Measurements from ENCODE around the gene COL1A2.

COL1A2 gene

GRCh38 chr7:94422827-94423460, 28.2 kb downstream of the COL1A2 start:
- no peak for DNase-seq (ENCODE audit: extremely low spot score)
- ChIA-PET POLR2A (no interaction called here), CTCF (interaction anchor here (1.0 kb wide), 1 partner anchor 13 kb away, joined by 3 read pairs; no protein-coding TSS in a partner anchor)
- no peak for TF ChIP-seq CTCF (IDR thresholded peaks at IDR 0.05; ENCODE audit: control extremely low read depth, extremely low read depth, low read depth, missing control alignments)

GRCh38 chr7:94423863-94424735, 29.4 kb downstream of the COL1A2 start:
- CTCF ChIA-PET: interaction anchor here (1.0 to 4.0 kb wide), 4 partner anchors 12 to 25 kb away, joined by 3 to 20 read pairs (median 5); no protein-coding TSS in a partner anchor
- no peak for DNase-seq (ENCODE audit: extremely low spot score)
- TF ChIP-seq CTCF (IDR thresholded peaks at IDR 0.05; ENCODE audit: control extremely low read depth, extremely low read depth, low read depth, missing control alignments): no peak
- POLR2A ChIA-PET: no interaction called here

GRCh38 chr7:94425546-94425945, 30.9 kb downstream of the COL1A2 start:
- DNase-seq (ENCODE audit: extremely low spot score): no peak
- TF ChIP-seq CTCF (IDR thresholded peaks at IDR 0.05; ENCODE audit: control extremely low read depth, extremely low read depth, low read depth, missing control alignments): no peak
- ChIA-PET CTCF (interaction anchor here (0.8 to 4.0 kb wide), 5 partner anchors 11 to 24 kb away, joined by 3 to 20 read pairs (median 6); no protein-coding TSS in a partner anchor), POLR2A (no interaction called here)

GRCh38 chr7:94426980-94427875, 32.5 kb downstream of the COL1A2 start:
- CTCF ChIA-PET: interaction anchor here (1.1 to 4.0 kb wide), 3 partner anchors 9 to 23 kb away, joined by 3 to 20 read pairs (median 3); no protein-coding TSS in a partner anchor
- POLR2A ChIA-PET: no interaction called here
- no peak for DNase-seq (ENCODE audit: extremely low spot score)
- no peak for TF ChIP-seq CTCF (IDR thresholded peaks at IDR 0.05; ENCODE audit: control extremely low read depth, extremely low read depth, low read depth, missing control alignments)

- TF ChIP-seq CTCF (IDR thresholded peaks at IDR 0.05; ENCODE audit: control extremely low read depth, extremely low read depth, low read depth, missing control alignments): no peak
- no peak for DNase-seq (ENCODE audit: extremely low spot score)
- CTCF ChIA-PET: no interaction called here
- POLR2A ChIA-PET: no interaction called here
Observed at GRCh38 chr7:94429153-94429552, 34.5 kb downstream of the COL1A2 start.

GRCh38 chr7:94431176-94431575, 36.5 kb downstream of the COL1A2 start:
- no peak for TF ChIP-seq CTCF (IDR thresholded peaks at IDR 0.05; ENCODE audit: control extremely low read depth, extremely low read depth, low read depth, missing control alignments)
- ChIA-PET POLR2A (no interaction called here), CTCF (no interaction called here)
- no peak for DNase-seq (ENCODE audit: extremely low spot score)

Measured in GM10248 (cell line).